ENCODE data around the gene XPR1. TPM values are rescaled to one million over a fixed set of nuclear protein-coding genes. Genes with fewer than 3 reads are reported as not detected.

The XPR1 gene
- total RNA-seq, 1 donor from 2014 or later, result 25.4 TPM

DNA sequence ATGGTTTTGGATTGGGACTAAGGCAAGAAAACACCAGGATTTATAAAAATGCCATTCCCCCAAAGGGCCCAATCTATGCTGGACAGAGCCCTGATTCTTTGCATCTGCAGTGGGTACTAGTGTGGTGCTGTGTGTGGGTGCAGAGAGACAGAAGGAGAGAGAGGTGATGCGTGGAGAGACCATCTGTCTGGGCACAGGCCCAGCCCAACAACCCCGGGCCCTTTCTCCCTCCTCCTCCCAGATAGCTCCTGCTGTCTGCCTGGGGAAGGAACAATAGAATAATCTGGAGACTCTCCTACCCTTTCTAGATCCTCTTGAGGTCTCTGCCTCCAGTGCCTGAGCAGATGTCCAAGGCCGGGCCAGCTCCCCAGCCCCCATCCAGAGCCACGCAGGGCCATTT, 296.0 kb downstream of the XPR1 start:
- no peak overlapping the region for H3K4me3 ChIP-seq (ENCODE audit: low read depth, low read length)
- TF ChIP-seq, protein P1, sequence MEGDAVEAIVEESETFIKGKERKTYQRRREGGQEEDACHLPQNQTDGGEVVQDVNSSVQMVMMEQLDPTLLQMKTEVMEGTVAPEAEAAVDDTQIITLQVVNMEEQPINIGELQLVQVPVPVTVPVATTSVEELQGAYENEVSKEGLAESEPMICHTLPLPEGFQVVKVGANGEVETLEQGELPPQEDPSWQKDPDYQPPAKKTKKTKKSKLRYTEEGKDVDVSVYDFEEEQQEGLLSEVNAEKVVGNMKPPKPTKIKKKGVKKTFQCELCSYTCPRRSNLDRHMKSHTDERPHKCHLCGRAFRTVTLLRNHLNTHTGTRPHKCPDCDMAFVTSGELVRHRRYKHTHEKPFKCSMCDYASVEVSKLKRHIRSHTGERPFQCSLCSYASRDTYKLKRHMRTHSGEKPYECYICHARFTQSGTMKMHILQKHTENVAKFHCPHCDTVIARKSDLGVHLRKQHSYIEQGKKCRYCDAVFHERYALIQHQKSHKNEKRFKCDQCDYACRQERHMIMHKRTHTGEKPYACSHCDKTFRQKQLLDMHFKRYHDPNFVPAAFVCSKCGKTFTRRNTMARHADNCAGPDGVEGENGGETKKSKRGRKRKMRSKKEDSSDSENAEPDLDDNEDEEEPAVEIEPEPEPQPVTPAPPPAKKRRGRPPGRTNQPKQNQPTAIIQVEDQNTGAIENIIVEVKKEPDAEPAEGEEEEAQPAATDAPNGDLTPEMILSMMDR (IDR thresholded peaks at IDR 0.05; ENCODE audit: insufficient read depth, low read length, poor library complexity, severe bottlenecking), result no peak
- no peak for DNase-seq (ENCODE audit: low read depth)
- H3K27me3 ChIP-seq (ENCODE audit: control insufficient read depth, insufficient read depth, low read length), result peaks cover 6% of the 10 kb centered on the region
- no peaks in the 10 kb centered on the region for H3K36me3 ChIP-seq (ENCODE audit: control insufficient read depth, insufficient read depth, low read length)

DNA sequence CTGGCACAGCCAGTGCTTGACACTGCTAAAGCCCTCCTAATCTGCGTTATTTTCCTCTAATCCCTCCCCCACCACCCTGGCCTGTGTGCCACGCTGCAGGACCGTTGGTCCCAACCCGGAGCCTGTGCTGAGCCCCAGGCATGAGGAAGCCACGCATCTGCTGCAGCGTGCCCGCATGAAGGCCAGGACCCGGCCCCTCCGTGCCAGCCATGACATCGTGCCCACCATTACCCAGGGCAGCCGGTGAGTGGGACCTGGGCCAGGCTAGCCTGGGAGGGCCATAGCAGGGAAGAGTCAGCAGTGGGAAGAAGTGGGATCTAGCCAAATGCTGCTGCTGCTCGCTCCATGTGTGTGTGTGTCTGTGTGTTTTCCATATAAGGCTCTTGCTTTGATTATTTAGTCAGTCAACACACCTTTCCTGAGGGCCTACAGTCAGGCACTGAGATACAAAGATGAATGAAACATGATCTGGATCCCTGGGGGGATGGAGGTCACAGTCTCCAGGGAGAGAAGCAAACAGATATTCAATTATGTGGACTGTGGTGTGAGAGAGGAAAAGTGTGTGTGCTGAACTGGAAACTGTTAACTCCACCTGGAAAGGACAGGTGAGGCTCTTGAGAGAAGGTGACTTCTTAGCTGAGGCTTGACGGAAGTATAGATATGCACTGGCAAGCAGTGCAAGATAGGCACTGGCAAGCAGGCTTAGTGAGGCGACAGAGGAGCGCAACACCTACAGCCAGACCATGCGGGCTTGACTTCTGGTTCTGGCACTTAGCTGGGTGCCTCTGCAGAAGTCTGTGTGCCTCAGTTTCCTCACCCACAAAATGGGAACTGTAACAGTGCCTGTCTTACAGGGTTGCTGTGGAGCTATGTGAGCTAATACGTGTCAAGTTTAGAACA, 296.8 kb downstream of the XPR1 start:
- H3K36me3 ChIP-seq (ENCODE audit: control insufficient read depth, insufficient read depth, low read length), result no peaks in the 10 kb centered on the region
- no peak overlapping the region for H3K4me3 ChIP-seq (ENCODE audit: low read depth, low read length)
- no peak for DNase-seq (ENCODE audit: low read depth)
- TF ChIP-seq, protein P1 (IDR thresholded peaks at IDR 0.05; ENCODE audit: insufficient read depth, low read length, poor library complexity, severe bottlenecking), result no peak
- peaks cover 6% of the 10 kb centered on the region for H3K27me3 ChIP-seq (ENCODE audit: control insufficient read depth, insufficient read depth, low read length)

DNA sequence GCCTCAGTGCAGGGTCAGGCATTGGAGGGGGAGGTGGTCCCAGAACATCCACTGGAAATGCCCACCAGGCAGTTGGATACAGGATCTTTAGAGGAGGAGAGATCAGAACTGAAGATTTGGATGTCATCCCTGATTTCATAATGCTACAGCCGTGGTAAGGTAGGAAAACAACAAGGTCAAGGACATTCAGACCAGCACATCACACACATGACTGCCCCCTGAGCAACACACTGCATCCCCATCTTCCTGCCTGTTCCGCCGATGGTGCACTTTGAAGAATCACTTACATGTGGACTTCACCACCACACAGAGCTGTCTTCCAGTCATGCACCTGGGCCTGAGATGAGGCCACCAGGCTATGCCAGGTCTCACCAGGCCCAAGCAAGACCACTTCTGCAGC, 297.6 kb downstream of the XPR1 start:
- TF ChIP-seq, protein P1 (IDR thresholded peaks at IDR 0.05; ENCODE audit: insufficient read depth, low read length, poor library complexity, severe bottlenecking), result no peak
- Histone ChIP-seq H3K4me3 (ENCODE audit: low read depth, low read length) (no peak overlapping the region), H3K36me3 (ENCODE audit: control insufficient read depth, insufficient read depth, low read length) (no peaks in the 10 kb centered on the region), H3K27me3 (ENCODE audit: control insufficient read depth, insufficient read depth, low read length) (peaks cover 6% of the 10 kb centered on the region)
- DNase-seq (ENCODE audit: low read depth), result no peak

DNA sequence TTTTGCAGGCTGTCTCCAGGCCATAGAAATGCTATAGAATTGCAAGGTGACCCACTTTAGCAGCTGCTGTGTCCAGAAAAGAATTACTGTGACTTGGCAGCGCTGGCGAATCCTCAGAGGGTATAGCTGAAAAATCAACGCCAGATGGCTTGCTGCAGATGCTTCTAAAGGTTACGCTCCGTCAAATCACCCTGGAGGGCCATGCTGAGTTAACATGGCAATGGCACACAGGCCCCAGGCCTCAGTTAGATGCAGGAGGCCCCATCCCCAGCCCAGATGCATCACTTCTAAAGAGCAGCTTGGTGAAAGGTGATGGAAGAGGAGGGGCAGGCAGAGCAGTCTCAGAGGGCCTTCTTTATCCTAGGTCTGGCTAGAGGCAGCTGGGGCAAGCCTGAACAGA, 298.9 kb downstream of the XPR1 start:
- H3K27me3 ChIP-seq (ENCODE audit: control insufficient read depth, insufficient read depth, low read length), result no peaks in the 10 kb centered on the region
- no peak for DNase-seq (ENCODE audit: low read depth)
- no peaks in the 10 kb centered on the region for H3K36me3 ChIP-seq (ENCODE audit: control insufficient read depth, insufficient read depth, low read length)
- TF ChIP-seq, protein P1 (IDR thresholded peaks at IDR 0.05; ENCODE audit: insufficient read depth, low read length, poor library complexity, severe bottlenecking), result no peak
- H3K4me3 ChIP-seq (ENCODE audit: low read depth, low read length), result no peak overlapping the region

DNA sequence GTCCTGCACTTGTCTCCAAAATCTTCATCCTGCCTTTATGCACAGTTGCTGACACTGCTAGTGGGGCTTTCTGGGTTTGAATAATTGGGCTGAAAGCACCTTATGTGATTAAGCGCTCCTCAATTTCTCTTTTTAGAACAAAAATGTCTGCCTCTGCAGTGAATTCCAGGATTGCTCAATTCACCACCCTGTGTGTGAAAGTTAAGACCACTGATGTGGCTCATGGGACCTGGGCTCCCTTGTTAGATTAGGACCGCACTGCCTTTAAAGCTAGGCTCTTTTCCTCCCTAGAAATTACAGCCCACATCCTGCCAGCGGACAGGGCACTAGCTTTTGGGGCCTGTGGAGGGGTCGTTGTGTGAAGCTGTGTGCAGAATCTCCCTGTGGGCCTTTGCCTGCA, 299.7 kb downstream of the XPR1 start:
- DNase-seq (ENCODE audit: low read depth), result no peak
- TF ChIP-seq, protein P1 (IDR thresholded peaks at IDR 0.05; ENCODE audit: insufficient read depth, low read length, poor library complexity, severe bottlenecking), result no peak
- no peaks in the 10 kb centered on the region for H3K27me3 ChIP-seq (ENCODE audit: control insufficient read depth, insufficient read depth, low read length)
- no peak overlapping the region for H3K4me3 ChIP-seq (ENCODE audit: low read depth, low read length)
- H3K36me3 ChIP-seq (ENCODE audit: control insufficient read depth, insufficient read depth, low read length), result no peaks in the 10 kb centered on the region

DNA sequence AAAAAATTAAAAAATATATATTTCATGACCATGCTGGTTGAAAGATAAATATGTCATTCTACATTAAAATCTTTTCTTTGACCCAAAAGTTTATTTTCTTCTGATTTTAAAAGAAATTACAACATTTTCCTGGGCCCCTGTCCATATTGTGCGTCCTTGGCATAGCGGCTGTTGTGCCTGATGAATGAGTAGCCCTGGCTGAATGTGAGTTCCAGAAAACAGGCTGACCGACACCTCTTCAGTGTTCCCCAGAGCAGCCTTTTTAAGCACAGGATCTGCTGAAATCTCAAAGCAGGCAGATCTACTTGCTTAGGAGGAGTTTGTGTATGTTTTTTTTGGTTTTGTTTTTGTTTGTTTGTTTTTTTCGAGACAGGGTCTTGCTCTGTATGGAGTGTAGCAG, 300.6 kb downstream of the XPR1 start:
- Histone ChIP-seq H3K36me3 (ENCODE audit: control insufficient read depth, insufficient read depth, low read length) (no peaks in the 10 kb centered on the region), H3K4me3 (ENCODE audit: low read depth, low read length) (no peak overlapping the region), H3K27me3 (ENCODE audit: control insufficient read depth, insufficient read depth, low read length) (no peaks in the 10 kb centered on the region)
- no peak for DNase-seq (ENCODE audit: low read depth)
- TF ChIP-seq, protein P1 (IDR thresholded peaks at IDR 0.05; ENCODE audit: insufficient read depth, low read length, poor library complexity, severe bottlenecking), result no peak
